Measurements from ENCODE around the gene HOMER1. TPM values are rescaled to one million over a fixed set of nuclear protein-coding genes. Genes with fewer than 3 reads are reported as not detected.

Gene HOMER1
- total and polyA plus RNA-seq, 4 donors: 13.6 to 47.9 (median 27.1) TPM

DNA sequence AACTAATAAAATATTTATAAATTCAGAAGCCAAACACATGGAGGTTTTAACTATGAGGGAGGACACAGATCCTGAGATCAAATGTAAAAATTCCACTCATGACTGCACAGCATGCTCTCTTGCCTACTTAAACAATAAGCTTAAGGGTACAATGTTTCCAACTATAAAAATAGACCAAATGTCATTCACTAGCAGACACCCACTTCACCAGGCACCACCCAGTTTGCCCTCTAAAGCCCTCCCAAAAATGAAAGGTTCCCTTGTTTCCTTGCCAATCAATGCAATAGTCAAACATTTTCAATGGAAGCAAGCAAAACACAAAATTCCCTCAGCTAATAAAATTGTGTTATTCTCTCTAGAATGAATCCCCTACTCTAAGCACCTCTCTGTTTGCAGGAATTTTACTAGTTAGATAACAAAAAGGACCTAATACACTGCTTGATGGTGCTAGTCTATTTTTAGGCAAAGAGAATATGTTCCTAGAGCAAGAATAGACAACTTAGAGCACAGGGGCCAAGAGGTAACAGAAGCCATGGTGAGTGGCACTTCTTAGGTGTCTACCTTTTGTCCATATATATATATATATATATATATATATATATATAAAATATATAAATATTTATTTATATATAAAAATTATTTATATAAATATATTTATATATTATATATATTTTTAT, 135.3 kb downstream of the HOMER1 start:
- DNase-seq (ENCODE audit: low read depth in 4 of 6, low spot score in 6 of 6): no peak
- Histone ChIP-seq H3K27me3 (ENCODE audit: control insufficient read depth, insufficient read depth, low read length) (no peaks in the 10 kb centered on the region), H3K4me3 (ENCODE audit: low read depth, low read length) (no peak overlapping the region), H3K9me3 (ENCODE audit: control insufficient read depth, insufficient read depth, low read length) (peaks cover 7% of the 10 kb centered on the region), H3K4me1 (ENCODE audit: control insufficient read depth, insufficient read depth, low read length) (no peaks in the 10 kb centered on the region), H3K36me3 (ENCODE audit: control insufficient read depth, insufficient read depth, low read length) (peaks cover 4% of the 10 kb centered on the region), H3K27ac (ENCODE audit: low read depth, low read length) (no peak overlapping the region)

DNA sequence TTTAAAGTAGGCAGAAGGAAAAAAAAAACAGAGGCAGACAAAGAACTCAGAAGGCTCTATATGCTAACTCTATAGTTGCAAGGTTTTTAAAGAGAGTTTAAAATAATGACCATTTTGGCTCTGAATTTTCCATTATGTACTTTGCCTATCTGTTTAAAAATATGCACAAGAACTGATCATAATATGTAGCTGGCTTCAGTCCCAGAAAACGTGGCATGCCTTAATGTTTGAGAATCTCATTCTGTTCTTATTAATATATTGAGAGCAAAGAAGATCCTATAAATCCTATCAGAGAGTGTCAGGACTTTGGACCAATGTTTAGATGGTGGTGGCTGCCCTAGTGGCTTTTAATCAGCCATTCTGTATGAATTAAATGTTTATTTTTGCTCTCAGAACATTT, 156.5 kb downstream of the HOMER1 start:
- no CpG with 5 or more reads among the region's 1 CpG for WGBS (ENCODE audit: insufficient coverage)
- no peaks in the 10 kb centered on the region for H3K36me3 ChIP-seq (ENCODE audit: control insufficient read depth, insufficient read depth, low read length)
- peak in 2 of 6 donors; percentile 41 to 54 for DNase-seq (ENCODE audit: low read depth in 4 of 6, low spot score in 6 of 6)
- H3K9me3 ChIP-seq (ENCODE audit: control insufficient read depth, insufficient read depth, low read length): peaks cover 1% of the 10 kb centered on the region
- H3K27ac ChIP-seq (ENCODE audit: low read depth, low read length): no peak overlapping the region
- H3K27me3 ChIP-seq (ENCODE audit: control insufficient read depth, insufficient read depth, low read length): no peaks in the 10 kb centered on the region
- no peak overlapping the region for H3K4me3 ChIP-seq (ENCODE audit: low read depth, low read length)
- H3K4me1 ChIP-seq (ENCODE audit: control insufficient read depth, insufficient read depth, low read length): no peaks in the 10 kb centered on the region

DNA sequence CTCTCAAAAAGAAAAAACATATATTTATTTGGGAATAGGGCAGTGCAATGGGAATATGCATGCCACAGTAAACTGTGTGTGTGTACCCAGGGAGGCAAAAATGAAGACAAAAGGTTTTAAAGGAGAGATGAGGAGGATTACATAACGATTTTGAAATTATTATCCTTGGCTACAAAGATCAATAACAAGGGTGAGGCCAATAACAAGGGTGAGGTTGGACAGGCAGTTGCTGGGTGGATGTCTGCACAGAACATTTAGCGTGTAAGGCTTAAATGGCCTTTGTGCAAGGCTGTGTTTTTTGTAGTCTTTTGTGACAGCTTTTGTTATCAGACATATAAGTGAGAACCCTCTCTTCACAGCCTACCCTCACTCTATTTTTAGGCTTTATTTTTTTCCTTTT, 164.1 kb downstream of the HOMER1 start:
- H3K27me3 ChIP-seq (ENCODE audit: control insufficient read depth, insufficient read depth, low read length): no peaks in the 10 kb centered on the region
- H3K4me3 ChIP-seq (ENCODE audit: low read depth, low read length): no peak overlapping the region
- no peaks in the 10 kb centered on the region for H3K36me3 ChIP-seq (ENCODE audit: control insufficient read depth, insufficient read depth, low read length)
- H3K27ac ChIP-seq (ENCODE audit: low read depth, low read length): no peak overlapping the region
- no CpG with 5 or more reads among the region's 2 CpGs for WGBS (ENCODE audit: insufficient coverage)
- H3K9me3 ChIP-seq (ENCODE audit: control insufficient read depth, insufficient read depth, low read length): peaks cover 1% of the 10 kb centered on the region
- no peak for DNase-seq (ENCODE audit: low read depth in 4 of 6, low spot score in 6 of 6)
- H3K4me1 ChIP-seq (ENCODE audit: control insufficient read depth, insufficient read depth, low read length): no peaks in the 10 kb centered on the region

DNA sequence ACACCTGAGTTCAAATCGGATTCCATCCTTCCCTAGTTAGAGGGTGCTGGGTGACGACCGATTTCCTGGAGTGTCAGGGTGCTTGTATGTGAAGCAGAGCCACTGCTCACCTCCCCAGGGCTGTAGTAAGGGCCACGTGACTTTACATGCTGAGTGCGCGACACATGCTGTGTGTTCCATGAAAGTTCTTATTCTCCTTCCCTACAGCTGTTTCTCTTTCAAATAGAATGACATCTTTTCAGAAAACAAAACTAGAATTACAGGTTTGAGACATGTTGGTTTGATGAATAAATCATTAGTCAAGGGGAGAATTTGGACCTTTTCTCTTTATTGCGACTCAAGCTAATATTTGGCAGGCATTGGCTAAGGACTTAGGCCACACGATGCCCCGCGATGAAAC, 164.9 kb downstream of the HOMER1 start:
- WGBS (ENCODE audit: insufficient coverage): 87% methylated on average over 3 of the region's 10 CpGs
- Histone ChIP-seq H3K27me3 (ENCODE audit: control insufficient read depth, insufficient read depth, low read length) (no peaks in the 10 kb centered on the region), H3K4me1 (ENCODE audit: control insufficient read depth, insufficient read depth, low read length) (no peaks in the 10 kb centered on the region), H3K36me3 (ENCODE audit: control insufficient read depth, insufficient read depth, low read length) (no peaks in the 10 kb centered on the region), H3K4me3 (ENCODE audit: low read depth, low read length) (no peak overlapping the region), H3K9me3 (ENCODE audit: control insufficient read depth, insufficient read depth, low read length) (peaks cover 1% of the 10 kb centered on the region), H3K27ac (ENCODE audit: low read depth, low read length) (no peak overlapping the region)
- no peak for DNase-seq (ENCODE audit: low read depth in 4 of 6, low spot score in 6 of 6)

DNA sequence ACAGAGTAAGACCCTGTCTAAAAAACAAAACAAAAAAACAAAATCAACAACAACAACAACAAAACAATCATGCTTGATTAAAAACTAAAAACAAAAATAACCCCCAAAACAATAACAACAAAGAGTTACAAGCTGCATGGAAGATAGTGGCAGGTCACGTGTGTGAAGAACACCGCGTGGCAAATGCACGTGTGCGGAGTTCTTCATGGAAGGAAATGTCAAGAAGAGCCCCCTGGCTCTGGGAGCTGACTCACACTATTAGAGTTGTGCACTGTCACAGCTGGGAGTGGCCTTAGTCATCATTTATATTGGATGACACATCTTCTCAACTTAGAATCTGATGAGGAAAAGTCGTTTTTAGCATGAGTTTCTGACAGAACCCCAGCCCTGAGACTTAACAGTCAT, 167.5 kb downstream of the HOMER1 start:
- no peak overlapping the region for H3K27ac ChIP-seq (ENCODE audit: low read depth, low read length)
- no peaks in the 10 kb centered on the region for H3K4me1 ChIP-seq (ENCODE audit: control insufficient read depth, insufficient read depth, low read length)
- H3K27me3 ChIP-seq (ENCODE audit: control insufficient read depth, insufficient read depth, low read length): no peaks in the 10 kb centered on the region
- WGBS (ENCODE audit: insufficient coverage): 95% methylated on average over 6 of the region's 6 CpGs
- no peaks in the 10 kb centered on the region for H3K9me3 ChIP-seq (ENCODE audit: control insufficient read depth, insufficient read depth, low read length)
- H3K36me3 ChIP-seq (ENCODE audit: control insufficient read depth, insufficient read depth, low read length): no peaks in the 10 kb centered on the region
- H3K4me3 ChIP-seq (ENCODE audit: low read depth, low read length): no peak overlapping the region
- DNase-seq (ENCODE audit: low read depth in 4 of 6, low spot score in 6 of 6): no peak

DNA sequence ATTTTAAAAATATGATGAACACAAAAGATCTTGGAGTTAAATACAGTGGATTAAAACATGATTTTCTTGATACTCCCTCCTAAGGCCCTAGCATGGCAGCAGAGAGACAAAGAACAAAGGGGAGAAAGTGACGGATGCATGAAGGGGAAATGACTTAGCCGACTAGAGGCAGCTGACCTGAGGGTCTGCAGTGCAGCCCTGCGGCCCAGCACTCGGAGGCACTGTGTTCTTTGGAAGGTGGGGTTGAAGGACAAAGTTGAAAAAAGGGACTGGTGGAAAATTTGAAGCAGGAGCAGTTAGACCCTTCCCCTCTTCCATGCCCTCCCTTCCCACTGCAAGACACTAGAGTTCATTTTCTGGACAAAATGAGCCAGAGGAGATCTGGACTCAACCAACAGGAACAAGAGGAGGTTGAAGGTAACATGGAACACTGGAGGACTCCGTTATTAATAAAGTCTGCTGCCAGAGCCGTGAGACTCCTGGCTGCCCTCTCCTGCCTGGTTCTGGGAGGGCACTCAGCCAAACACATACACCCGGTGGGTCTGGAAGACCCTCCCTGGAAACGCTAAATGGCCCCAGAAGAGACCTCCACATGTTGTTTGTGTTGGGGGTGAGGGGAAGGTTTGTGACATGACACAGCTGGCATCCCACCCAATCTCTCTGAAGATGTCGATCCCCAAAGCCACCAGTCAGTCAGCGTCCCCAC, 179.9 kb downstream of the HOMER1 start:
- H3K9me3 ChIP-seq (ENCODE audit: control insufficient read depth, insufficient read depth, low read length): no peaks in the 10 kb centered on the region
- no peaks in the 10 kb centered on the region for H3K4me1 ChIP-seq (ENCODE audit: control insufficient read depth, insufficient read depth, low read length)
- no peak for DNase-seq (ENCODE audit: low read depth in 4 of 6, low spot score in 6 of 6)
- H3K27me3 ChIP-seq (ENCODE audit: control insufficient read depth, insufficient read depth, low read length): no peaks in the 10 kb centered on the region
- no peak overlapping the region for H3K4me3 ChIP-seq (ENCODE audit: low read depth, low read length)
- H3K27ac ChIP-seq (ENCODE audit: low read depth, low read length): no peak overlapping the region
- WGBS (ENCODE audit: insufficient coverage): 84% methylated on average over 5 of the region's 10 CpGs
- H3K36me3 ChIP-seq (ENCODE audit: control insufficient read depth, insufficient read depth, low read length): no peaks in the 10 kb centered on the region

DNA sequence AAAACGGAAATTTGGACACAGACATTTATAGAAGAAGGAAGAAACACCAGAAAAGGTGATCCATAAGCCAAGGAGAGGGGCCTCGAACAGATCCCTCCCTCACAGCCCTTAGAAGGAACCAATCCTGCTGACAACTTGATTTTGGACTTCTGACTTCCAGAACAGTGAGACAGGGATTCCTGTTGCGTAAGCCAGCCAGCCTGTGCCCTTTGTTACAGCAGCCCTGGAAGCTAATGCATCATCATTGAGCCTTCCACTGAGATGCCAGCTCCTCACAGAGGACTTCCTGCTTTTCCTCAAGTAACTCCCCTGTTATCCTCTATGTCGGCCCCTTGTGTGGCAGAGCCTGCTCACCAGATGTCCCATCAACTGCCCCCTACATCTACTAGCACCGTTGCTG, 183.9 kb downstream of the HOMER1 start:
- H3K4me3 ChIP-seq (ENCODE audit: low read depth, low read length): no peak overlapping the region
- WGBS (ENCODE audit: insufficient coverage): 98% methylated on average over 3 of the region's 5 CpGs

DNA sequence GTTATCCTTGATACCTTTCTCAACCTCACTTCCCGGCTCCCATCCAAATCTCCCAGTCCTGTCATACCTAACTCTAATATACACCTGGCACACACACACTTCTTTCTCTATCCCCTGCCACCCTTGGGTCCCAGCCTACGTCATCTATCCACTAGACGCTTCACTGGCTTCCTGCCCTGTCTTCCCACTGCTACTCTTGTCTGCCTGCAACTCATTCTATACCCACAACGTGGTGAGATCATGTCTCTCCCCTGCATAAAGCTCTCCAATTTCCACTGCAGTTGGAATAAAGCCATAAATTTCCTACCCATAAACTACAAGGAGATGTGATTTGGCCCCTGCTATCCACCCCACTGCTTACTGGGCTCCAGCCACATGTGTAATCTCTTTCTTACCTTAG, 184.5 kb downstream of the HOMER1 start:
- Histone ChIP-seq H3K27me3 (ENCODE audit: control insufficient read depth, insufficient read depth, low read length) (no peaks in the 10 kb centered on the region), H3K27ac (ENCODE audit: low read depth, low read length) (no peak overlapping the region), H3K4me3 (ENCODE audit: low read depth, low read length) (no peak overlapping the region), H3K4me1 (ENCODE audit: control insufficient read depth, insufficient read depth, low read length) (no peaks in the 10 kb centered on the region), H3K9me3 (ENCODE audit: control insufficient read depth, insufficient read depth, low read length) (no peaks in the 10 kb centered on the region), H3K36me3 (ENCODE audit: control insufficient read depth, insufficient read depth, low read length) (no peaks in the 10 kb centered on the region)
- 86% methylated on average over 4 of the region's 4 CpGs for WGBS (ENCODE audit: insufficient coverage)
- no peak for DNase-seq (ENCODE audit: low read depth in 4 of 6, low spot score in 6 of 6)

More for the DNA sequence above, 183.9 kb downstream of the HOMER1 start:
- Histone ChIP-seq H3K27ac (ENCODE audit: low read depth, low read length) (no peak overlapping the region), H3K36me3 (ENCODE audit: control insufficient read depth, insufficient read depth, low read length) (no peaks in the 10 kb centered on the region), H3K27me3 (ENCODE audit: control insufficient read depth, insufficient read depth, low read length) (no peaks in the 10 kb centered on the region), H3K9me3 (ENCODE audit: control insufficient read depth, insufficient read depth, low read length) (no peaks in the 10 kb centered on the region), H3K4me1 (ENCODE audit: control insufficient read depth, insufficient read depth, low read length) (no peaks in the 10 kb centered on the region)
- DNase-seq (ENCODE audit: low read depth in 4 of 6, low spot score in 6 of 6): no peak
